CD14-positive monocyte (primary cell): ENCODE data around the gene GFOD1. TPM values are rescaled to one million over a fixed set of nuclear protein-coding genes. Genes with fewer than 3 reads are reported as not detected.
A peak's percentile ranks its signal among the peaks of the same experiment; 100 is the strongest.

Experiments used
- DNase-seq, 3 donors: peaks; one replicate each; pipeline ENCODE4 v3.0.0-alpha.2; 2011 to 2022
- H2AFZ ChIP-seq: 2 replicates; pipeline ENCODE4 v1.6.0; 2012; ENCODE audit warnings: mild to moderate bottlenecking, low read depth, low read length, inconsistent platforms; ENCODE audit not compliant: insufficient read depth, poor library complexity, severe bottlenecking
- H3K27ac ChIP-seq, 2 donors: 1 replicate in 1 of 2; 2 replicates in 1 of 2; pipeline ENCODE4 v1.5.1; 2012 to 2013; ENCODE audit warnings: low read length in 2 of 2, control low read depth in 1 of 2, inconsistent platforms in 1 of 2, low read depth in 1 of 2, mild to moderate bottlenecking in 1 of 2
- H3K27me3 ChIP-seq, 2 donors: one replicate each; pipeline versions ENCODE4 v1.6.0 to v1.6.1; 2011 to 2013; ENCODE audit warnings: low read length in 2 of 2; ENCODE audit not compliant: control insufficient read depth in 2 of 2, insufficient read depth in 2 of 2
- H3K36me3 ChIP-seq, 2 donors: replicated peaks in 1 of 2; 1 replicate in 1 of 2; 2 replicates in 1 of 2; pipeline versions ENCODE4 v1.5.1 to v1.6.1; 2012 to 2013; ENCODE audit warnings: low read length in 2 of 2, control low read depth in 1 of 2, inconsistent platforms in 1 of 2, mild to moderate bottlenecking in 1 of 2; ENCODE audit not compliant: insufficient read depth in 2 of 2, control insufficient read depth in 1 of 2
- H3K4me1 ChIP-seq, 2 donors: 1 replicate in 1 of 2; 2 replicates in 1 of 2; pipeline versions ENCODE4 v1.5.1 to v1.6.1; 2012 to 2013; ENCODE audit warnings: low read length in 2 of 2, control low read depth in 1 of 2, inconsistent platforms in 1 of 2, mild to moderate bottlenecking in 1 of 2, moderate library complexity in 1 of 2; ENCODE audit not compliant: insufficient read depth in 2 of 2, control insufficient read depth in 1 of 2
- H3K4me2 ChIP-seq: replicated peaks from 2 replicates; pipeline ENCODE3; 2012; ENCODE audit warnings: low read length, moderate library complexity, mild to moderate bottlenecking; ENCODE audit not compliant: poor library complexity, severe bottlenecking; ENCODE audit errors: extremely low read depth
- H3K4me3 ChIP-seq, 3 experiments: fragments of 200-600 bp in 1 of 3; sonication (generic) in 1 of 3; replicated peaks in 1 of 3; 1 replicate in 2 of 3; 2 replicates in 1 of 3; pipeline ENCODE4 v1.5.1; 2011 to 2013; ENCODE audit warnings: low read length in 3 of 3, mild to moderate bottlenecking in 3 of 3, control low read depth in 2 of 3, low read depth in 2 of 3, inconsistent platforms in 1 of 3, moderate library complexity in 1 of 3
- H3K79me2 ChIP-seq: 2 replicates; pipeline ENCODE4 v1.6.0; 2012; ENCODE audit warnings: mild to moderate bottlenecking, control low read depth, inconsistent platforms, low read length, moderate library complexity; ENCODE audit not compliant: insufficient read depth
- H3K9ac ChIP-seq: 2 replicates; pipeline ENCODE4 v1.6.0; 2017; ENCODE audit warnings: low read length, mild to moderate bottlenecking; ENCODE audit not compliant: insufficient read depth, poor library complexity, severe bottlenecking
- H3K9me3 ChIP-seq, 2 donors: replicated peaks in 1 of 2; 1 replicate in 1 of 2; 2 replicates in 1 of 2; pipeline versions ENCODE4 v1.5.1 to v1.6.1; 2012 to 2013; ENCODE audit warnings: low read length in 2 of 2, control low read depth in 1 of 2; ENCODE audit not compliant: control insufficient read depth in 1 of 2, insufficient read depth in 1 of 2
- H4K20me1 ChIP-seq: 2 replicates; pipeline ENCODE4 v1.6.0; 2012; ENCODE audit warnings: mild to moderate bottlenecking, low read length, control low read depth, moderate library complexity; ENCODE audit not compliant: insufficient read depth
- H3K27ac Mint-ChIP-seq, 7 donors: one replicate each; pipeline ENCODE4 v1.8.0; 2020; ENCODE audit warnings: mild to moderate bottlenecking in 7 of 7, mixed read lengths in 7 of 7, moderate library complexity in 6 of 7, inconsistent platforms in 2 of 7
- H3K27me3 Mint-ChIP-seq, 3 donors: one replicate each; pipeline ENCODE4 v1.8.0; 2021 to 2022; ENCODE audit warnings: low read depth in 3 of 3, mild to moderate bottlenecking in 3 of 3, mixed read lengths in 3 of 3, moderate library complexity in 3 of 3, inconsistent platforms in 1 of 3
- H3K36me3 Mint-ChIP-seq, 2 donors: one replicate each; pipeline ENCODE4 v1.8.0; 2020; ENCODE audit warnings: mixed read lengths in 2 of 2, inconsistent platforms in 1 of 2, mild to moderate bottlenecking in 1 of 2
- H3K4me1 Mint-ChIP-seq: one replicate; pipeline ENCODE4 v1.8.0; 2020; ENCODE audit warnings: mild to moderate bottlenecking, mixed read lengths
- H3K4me3 Mint-ChIP-seq, 2 donors: one replicate each; pipeline ENCODE4 v1.8.0; 2020; ENCODE audit warnings: mild to moderate bottlenecking in 2 of 2, mixed read lengths in 2 of 2, moderate library complexity in 1 of 2
- H3K9me3 Mint-ChIP-seq, 7 donors: one replicate each; pipeline ENCODE4 v1.8.0; 2020 to 2022; ENCODE audit warnings: mixed read lengths in 7 of 7, mild to moderate bottlenecking in 6 of 7, moderate library complexity in 6 of 7, inconsistent platforms in 2 of 7
- CTCF ChIP-seq: fragments of 200-600 bp; IDR thresholded peaks from one replicate; pipeline ENCODE4 v1.8.0; 2022; ENCODE audit warnings: antibody characterized with exemption, mild to moderate bottlenecking
- WGBS: methylation state at CpG from one replicate; pipeline ENCODE4 v1.1.5; 2013; ENCODE audit warnings: missing lambda C conversion rate; ENCODE audit not compliant: insufficient coverage; 5-methylcytosine and 5-hydroxymethylcytosine counted together
- intact Hi-C, 2 donors: fragments of 100-400 bp; cut with micrococcal nuclease; formaldehyde crosslinking; loops; one replicate each; pipeline versions ENCODE4 v1.15.0 to v1.15.1; 2023
- polyA plus RNA-seq, 3 donors: library from polyadenylated mRNA; depleted of rRNA in 1 of 3; unstranded in 2 of 3; stranded (reverse) in 1 of 3; fragments of 300-500 nt in 2 of 3; fragments of >200 nt in 1 of 3; fragmentation: Illumina TruSeq in 2 of 3; gene quantifications; 1 replicate in 2 of 3; 2 replicates in 1 of 3; pipeline ENCODE4 v1.2.3, GENCODE V29; 2012 to 2021

Gene GFOD1
- polyA plus RNA-seq, 3 donors, result 2.4 to 8.7 (median 2.4) TPM

DNA sequence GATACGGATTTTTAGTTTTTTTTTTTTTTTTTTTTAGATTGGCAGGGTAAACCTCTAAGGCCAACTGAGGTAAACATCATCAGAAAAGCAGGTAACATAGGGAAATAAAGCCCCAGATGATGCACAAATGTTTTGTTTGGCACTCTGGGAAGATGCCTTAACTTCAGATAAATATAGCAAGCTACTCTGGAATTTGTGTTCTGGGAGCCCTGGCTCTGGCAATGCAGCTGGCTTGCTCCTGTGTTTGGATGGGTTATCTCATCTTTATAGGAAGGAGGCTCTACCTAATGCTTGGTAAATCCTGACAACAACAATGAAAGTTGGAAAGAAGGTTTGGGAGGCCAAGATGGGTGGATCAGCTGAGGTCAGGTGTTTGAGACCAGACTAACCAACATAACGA, 77.4 kb downstream of the GFOD1 start:
- Histone ChIP-seq H3K9me3 (no peaks in the 10 kb centered on the region), H3K4me1 (peaks cover 72 to 82% of the 10 kb centered on the region in 2 donors), H3K79me2 (peaks cover 23% of the 10 kb centered on the region), H3K4me3 (no peak overlapping the region), H2AFZ (no peak overlapping the region), H3K36me3 (no peaks in the 10 kb centered on the region), H4K20me1 (no peaks in the 10 kb centered on the region), H3K4me2 (no peak overlapping the region), H3K27me3 (no peaks in the 10 kb centered on the region), H3K9ac (no peak overlapping the region), H3K27ac (no peak overlapping the region)
- Mint-ChIP-seq H3K9me3 (peaks cover 0 to 3% (median 2%) of the 10 kb centered on the region in 7 donors), H3K4me1 (peaks cover 77% of the 10 kb centered on the region), H3K27ac (peak overlapping the region in 3 of 7 donors; percentile 80 to 92 (median 91)), H3K4me3 (no peak overlapping the region), H3K36me3 (peaks cover 5 to 14% of the 10 kb centered on the region in 2 donors), H3K27me3 (peaks cover 0 to 6% (median 0%) of the 10 kb centered on the region in 3 donors)
- no peak for DNase-seq
- no peak for TF ChIP-seq CTCF
- 60% methylated on average over 1 of the region's 2 CpGs for WGBS
- intact Hi-C loops, result loop anchor here (2.0 to 10.0 kb wide), 6 partner anchors 15 to 305 kb away; partner anchors contain the start of genes GFOD1 (in 1 of the 2) and RANBP9 (in 1 of the 2)

GRCh38 chr6:13407709-13408695, 79.4 kb downstream of the GFOD1 start:
- peaks cover 87% of the 10 kb centered on the region for H3K4me1 Mint-ChIP-seq
- WGBS, result 58% methylated on average over 5 of the region's 12 CpGs

More at GRCh38 chr6:13407709-13408695, 79.4 kb downstream of the GFOD1 start:
- peaks cover 81 to 98% of the 10 kb centered on the region in 2 donors for H3K4me1 ChIP-seq
- peaks cover 27% of the 10 kb centered on the region for H3K79me2 ChIP-seq
- peak overlapping the region; percentile 58 for H3K4me2 ChIP-seq
- H3K27ac Mint-ChIP-seq, result peak overlapping the region; percentile 99 to 100 (median 100)
- H3K36me3 Mint-ChIP-seq, result peaks cover 5 to 14% of the 10 kb centered on the region in 2 donors
- no peak overlapping the region for H2AFZ ChIP-seq
- peak overlapping the region; percentile 56 for H3K9ac ChIP-seq
- intact Hi-C loops, result loop anchor here (2.0 to 10.0 kb wide), 3 partner anchors 13 to 119 kb away; no protein-coding TSS in a partner anchor
- H3K27me3 Mint-ChIP-seq, result peaks cover 0 to 6% (median 0%) of the 10 kb centered on the region in 3 donors
- H3K9me3 ChIP-seq, result no peaks in the 10 kb centered on the region
- no peaks in the 10 kb centered on the region for H4K20me1 ChIP-seq
- TF ChIP-seq CTCF, result no peak
- H3K4me3 ChIP-seq, result peak overlapping the region in 1 of 3 experiments; percentile 27
- H3K27ac ChIP-seq, result peak overlapping the region; percentile 91 to 98
- H3K27me3 ChIP-seq, result no peaks in the 10 kb centered on the region
- DNase-seq, result peak; percentile 92 to 97 (median 94)
- peaks cover 0 to 3% (median 2%) of the 10 kb centered on the region in 7 donors for H3K9me3 Mint-ChIP-seq
- H3K36me3 ChIP-seq, result no peaks in the 10 kb centered on the region
- no peak overlapping the region for H3K4me3 Mint-ChIP-seq
